HG03025 (cell line): ENCODE data around the gene DIPK1B.

ENCODE experiments used
- ATAC-seq: cut with Tn5 transposase; IDR thresholded peaks from one replicate; pipeline ENCODE4 v1.9.1; 2021; ENCODE audit warnings: mild to moderate bottlenecking, moderate library complexity; ENCODE audit not compliant: unreplicated experiment, low FRiP score

Gene DIPK1B

DNA sequence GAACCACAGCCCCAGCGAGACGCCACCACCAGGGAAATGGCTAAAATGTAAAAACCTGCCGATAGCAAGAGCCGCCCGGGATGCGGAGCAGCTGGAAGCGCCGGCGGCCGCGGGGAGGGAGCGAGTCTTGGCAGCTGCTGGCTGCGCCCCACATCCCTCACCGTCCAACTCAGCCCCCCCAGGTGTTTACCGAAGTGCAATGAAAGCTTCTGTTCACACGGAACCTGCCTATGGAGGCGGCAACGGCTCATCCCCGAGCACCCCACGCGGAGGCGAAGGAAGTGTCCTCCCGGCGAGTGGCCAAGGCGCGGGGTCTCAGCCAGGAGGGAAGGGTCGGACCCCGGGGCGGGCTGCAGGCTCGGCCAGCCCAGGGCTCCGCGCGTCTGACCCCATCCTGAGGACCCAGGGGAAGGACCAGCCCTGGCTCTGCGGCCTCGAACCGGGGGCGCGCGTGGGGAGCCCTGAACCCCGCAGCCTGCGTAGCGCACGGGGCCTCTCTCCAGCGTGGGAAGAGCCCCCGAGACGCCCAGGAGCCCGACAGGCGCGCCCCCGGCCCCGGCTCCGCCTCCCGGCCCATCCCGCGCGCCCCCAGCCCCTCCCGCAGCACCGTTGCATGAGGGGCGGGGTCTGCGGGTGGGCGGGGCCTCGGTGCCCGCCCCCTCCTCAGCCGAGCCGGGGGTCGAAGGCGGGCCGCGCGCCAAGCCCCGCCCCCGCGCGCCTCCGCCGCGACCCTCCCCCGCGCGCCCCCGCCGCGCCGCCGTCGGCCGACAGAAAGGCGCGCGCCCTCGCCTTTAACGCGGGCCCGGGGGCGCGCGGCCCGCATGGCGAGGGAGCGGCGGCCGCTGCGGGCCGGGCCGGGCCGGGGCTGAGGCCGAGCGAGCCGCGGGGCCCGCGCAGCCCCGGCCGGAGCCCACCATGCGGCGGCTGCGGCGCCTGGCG lies at the start of gene DIPK1B:
TSS of gene DIPK1B (plus strand) at position 822 of the 939 bp plus-strand sequence. CDS start at position 916, 94 bp downstream.
- no peak for ATAC-seq

- ATAC-seq = no peak
Observed at GRCh38 chr9:136662656-136663581, 49.5 kb upstream of the DIPK1B start, which contains the start of gene EGFL7. Gene EGFL7, plus strand, starts transcription at chr9:136662916. Its CDS starts 5,367 bp downstream, at chr9:136668283.

GRCh38 chr9:136664000-136664915 lies 48.1 kb upstream of the DIPK1B start:
- ATAC-seq = no peak

DNA sequence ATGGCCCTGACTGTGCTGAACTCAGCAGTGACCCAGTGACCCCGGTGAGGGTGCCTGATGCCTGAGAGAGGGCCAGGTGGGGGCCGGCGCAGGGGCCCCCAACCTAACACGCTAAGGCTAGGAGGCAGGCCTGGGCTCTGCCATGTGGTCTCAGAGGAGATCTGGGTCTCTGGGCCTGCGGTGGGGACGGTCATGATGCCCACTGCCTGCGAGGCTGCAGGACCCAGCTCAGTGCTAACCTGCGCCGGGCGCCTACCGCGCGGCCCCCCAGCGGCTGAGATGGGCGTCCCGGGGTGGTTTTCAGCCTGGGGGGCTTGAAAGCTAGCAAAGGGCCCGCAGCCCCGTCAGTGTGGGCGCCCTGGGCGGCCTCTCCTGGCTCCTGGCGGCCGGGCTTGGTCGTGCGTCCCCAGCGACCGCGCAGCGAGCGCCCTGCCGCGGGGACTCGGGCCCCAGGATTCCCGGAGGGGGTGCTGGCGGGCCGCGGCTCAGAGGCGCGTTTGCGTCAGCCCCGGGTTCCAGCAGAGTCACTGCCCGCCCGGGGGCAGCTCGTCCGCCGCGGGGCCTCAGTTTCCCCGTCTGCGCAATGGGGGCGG lies 47.2 kb upstream of the DIPK1B start:
- ATAC-seq = no peak

DNA sequence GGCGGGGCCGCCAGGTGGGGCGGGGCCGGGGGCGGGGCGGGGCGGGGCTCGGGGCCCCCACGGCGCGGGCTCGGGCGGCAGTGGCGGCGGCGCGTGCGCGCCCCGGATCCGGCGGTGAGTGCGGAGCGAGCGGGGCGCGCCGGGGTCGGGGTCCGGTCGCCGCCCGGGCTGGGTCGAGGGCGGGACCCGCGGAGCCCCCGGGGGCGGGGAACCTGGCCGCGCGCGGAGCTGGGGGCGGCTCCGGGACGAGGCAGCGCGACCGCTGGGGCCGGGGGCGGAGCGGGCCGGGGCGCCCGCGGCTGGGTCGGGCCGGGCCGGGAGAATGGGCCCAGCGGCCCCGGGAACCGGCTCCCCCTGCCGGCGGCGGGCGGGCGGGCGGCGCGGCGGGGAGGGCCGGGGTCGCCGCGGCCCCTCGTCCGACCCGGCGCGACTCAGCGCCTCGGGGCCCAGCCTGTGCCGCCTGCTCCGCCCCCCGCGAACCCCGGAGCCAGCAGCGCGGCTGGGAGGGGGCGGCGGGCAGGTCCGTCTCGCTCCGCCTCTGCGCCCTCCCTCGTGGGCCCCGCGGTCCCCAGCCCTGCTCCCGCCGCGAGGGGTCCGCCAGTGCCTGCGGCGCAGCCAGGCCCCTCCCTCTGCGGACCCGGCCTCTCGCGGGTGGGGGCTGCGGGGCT lies 46.5 kb upstream of the DIPK1B start:
- no peak for ATAC-seq

DNA sequence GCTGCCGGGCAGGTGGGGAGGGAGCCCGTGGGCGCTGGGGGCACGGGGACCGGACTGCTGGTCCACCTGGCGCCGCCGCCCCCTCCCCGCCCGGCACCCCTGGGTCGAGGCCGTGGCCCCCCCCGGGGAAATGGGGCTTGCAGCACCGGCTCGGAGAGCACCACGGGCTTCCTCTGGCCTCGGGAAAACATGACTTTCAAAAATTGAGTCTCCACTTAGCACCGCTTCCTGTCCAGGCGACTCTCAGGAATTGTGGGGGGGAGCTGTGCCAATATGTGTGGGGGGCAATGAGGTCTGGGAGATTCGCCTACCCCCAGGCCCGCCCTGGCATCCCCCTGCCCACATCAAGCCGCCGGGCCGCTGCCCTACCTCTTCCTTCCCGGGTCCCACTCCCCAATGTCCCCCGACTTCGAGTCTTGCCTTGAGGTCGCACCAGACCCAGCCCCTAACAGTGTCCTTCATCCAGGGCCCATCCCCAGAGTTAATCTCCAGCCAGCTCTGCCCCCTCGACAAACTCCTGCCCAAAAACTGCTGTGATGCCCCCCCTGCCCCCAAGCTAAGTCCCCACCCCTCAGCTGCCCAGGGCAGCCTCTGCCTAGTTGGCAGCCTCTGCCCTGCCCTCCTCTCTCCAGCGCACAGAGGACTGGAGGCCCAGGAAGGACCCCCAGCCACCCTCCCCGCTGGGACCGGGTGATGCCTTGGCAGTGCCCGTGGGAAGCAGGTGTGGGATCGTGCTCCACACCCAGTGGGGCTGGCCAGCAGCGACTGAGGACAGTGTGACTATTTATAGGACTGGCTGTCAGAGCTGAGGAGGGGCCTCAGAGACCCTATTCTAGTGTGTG lies 45.8 kb upstream of the DIPK1B start:
- no peak for ATAC-seq

GRCh38 chr9:136667214-136667939 lies 45.0 kb upstream of the DIPK1B start:
- ATAC-seq = no peak

DNA sequence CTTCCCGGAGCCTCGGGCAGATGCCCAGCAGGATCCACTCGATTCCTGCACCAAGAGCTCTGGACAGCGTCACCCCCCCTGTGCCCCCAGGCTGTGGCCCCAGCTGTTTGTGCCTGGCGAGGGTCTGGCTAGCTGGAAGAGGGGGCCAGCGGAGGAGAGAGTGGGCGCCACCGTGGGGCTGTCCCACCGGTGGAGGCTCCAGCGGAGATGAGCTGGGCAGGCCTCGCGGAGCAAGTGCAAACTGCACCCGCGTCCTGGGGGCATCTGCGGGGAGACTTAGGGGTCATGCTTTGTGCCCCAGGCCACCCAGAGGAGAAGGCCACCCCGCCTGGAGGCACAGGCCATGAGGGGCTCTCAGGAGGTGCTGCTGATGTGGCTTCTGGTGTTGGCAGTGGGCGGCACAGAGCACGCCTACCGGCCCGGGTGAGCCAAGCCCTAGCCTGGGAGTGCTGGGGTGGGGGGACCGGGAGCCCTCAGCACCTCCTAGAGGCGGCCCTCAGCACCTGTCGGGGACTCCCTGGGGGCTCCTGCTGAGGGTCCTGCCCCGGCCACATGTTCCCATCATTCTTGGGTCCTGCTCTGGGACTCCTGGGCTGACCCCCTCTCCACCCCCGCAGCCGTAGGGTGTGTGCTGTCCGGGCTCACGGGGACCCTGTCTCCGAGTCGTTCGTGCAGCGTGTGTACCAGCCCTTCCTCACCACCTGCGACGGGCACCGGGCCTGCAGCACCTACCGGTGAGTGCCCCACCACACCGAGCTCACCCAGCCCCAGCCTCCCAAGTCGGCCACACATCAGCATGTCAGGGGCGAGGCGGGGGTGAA lies 44.2 kb upstream of the DIPK1B start:
- no peak for ATAC-seq

- ATAC-seq = no peak
Observed at GRCh38 chr9:136668983-136669790, 43.2 kb upstream of the DIPK1B start.

GRCh38 chr9:136669791-136670464 lies 42.4 kb upstream of the DIPK1B start:
- ATAC-seq = no peak

- no peak for ATAC-seq
Observed at GRCh38 chr9:136670576-136671253, 41.7 kb upstream of the DIPK1B start.

- no peak for ATAC-seq
Observed at GRCh38 chr9:136671254-136671614, 41.1 kb upstream of the DIPK1B start.

- ATAC-seq = no peak
Observed at GRCh38 chr9:136671646-136672430, 40.5 kb upstream of the DIPK1B start.

DNA sequence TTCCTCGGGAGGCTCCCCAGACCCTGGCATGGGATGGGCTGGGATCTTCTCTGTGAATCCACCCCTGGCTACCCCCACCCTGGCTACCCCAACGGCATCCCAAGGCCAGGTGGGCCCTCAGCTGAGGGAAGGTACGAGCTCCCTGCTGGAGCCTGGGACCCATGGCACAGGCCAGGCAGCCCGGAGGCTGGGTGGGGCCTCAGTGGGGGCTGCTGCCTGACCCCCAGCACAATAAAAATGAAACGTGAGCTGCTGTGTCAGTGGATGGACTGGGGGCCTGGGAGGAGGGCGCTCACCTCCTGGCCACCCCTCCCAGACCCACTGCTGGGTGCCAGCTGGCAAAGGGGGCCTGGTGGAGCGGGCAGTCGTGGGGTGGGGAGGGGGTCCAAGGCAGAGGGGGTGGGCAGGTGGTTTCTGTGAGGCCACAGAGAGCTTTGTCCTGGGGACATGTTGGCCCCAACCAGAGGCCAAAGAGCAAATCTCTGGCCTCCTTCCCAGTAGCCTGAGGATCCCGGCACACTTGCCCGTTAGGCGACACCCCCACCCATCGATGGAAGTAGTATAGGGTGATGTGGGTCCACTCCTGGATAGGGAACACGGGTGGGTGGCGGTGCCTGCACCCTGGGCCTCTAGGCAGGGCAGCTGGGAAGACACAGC lies 39.8 kb upstream of the DIPK1B start:
- ATAC-seq = no peak
